K562 (cell line): ENCODE data around the gene KLHL22. TPM values are rescaled to one million over a fixed set of nuclear protein-coding genes. Genes with fewer than 3 reads are reported as not detected.

Source experiments
- FOXP4 ChIP-seq: sonication (generic); formaldehyde crosslinking; IDR thresholded peaks from 2 replicates; pipeline ENCODE4 v1.8.0; 2022; ENCODE audit warnings: mild to moderate bottlenecking, missing genetic modification reagents, borderline replicate concordance
- HDAC6 ChIP-seq: IDR thresholded peaks from 2 replicates; pipeline ENCODE4 v1.6.1; 2012; ENCODE audit warnings: low read depth, mild to moderate bottlenecking, control low read depth, inconsistent platforms, low read length, moderate library complexity
- OTX1 ChIP-seq: fragments of 450-650 bp; formaldehyde crosslinking; IDR thresholded peaks from 2 replicates; pipeline ENCODE4 v1.4.0; 2022; ENCODE audit warnings: mild to moderate bottlenecking
- TGIF2 ChIP-seq: sonication (generic); formaldehyde crosslinking; IDR thresholded peaks from 2 replicates; pipeline ENCODE4 v1.8.1; 2022; ENCODE audit warnings: mild to moderate bottlenecking, missing genetic modification reagents, moderate library complexity
- ZMIZ1 ChIP-seq, 2 experiments: fragments of 150-350 bp in 1 of 2; IDR thresholded peaks; 2 replicates each; pipeline ENCODE4 v1.6.1; 2012 to 2016; ENCODE audit warnings: low read depth in 2 of 2, low read length in 2 of 2, mild to moderate bottlenecking in 1 of 2, moderate library complexity in 1 of 2
- polyA plus RNA-seq, 8 experiments: library from polyadenylated mRNA; depleted of rRNA in 4 of 8; stranded (reverse) in 5 of 8; unstranded in 3 of 8; fragments of >200 nt; fragmentation: Nextera tagmentation in 2 of 8; fragmentation: Illumina TruSeq in 1 of 8; extraction: Ambion mirVana in 2 of 8; extraction: Trizol in 1 of 8; gene quantifications; 2 replicates each; pipeline versions ENCODE4 v1.2.1 to v1.2.3, GENCODE V29; 2011 to 2014; ENCODE audit warnings: inconsistent platforms in 1 of 8, missing spikeins in 1 of 8
- total RNA-seq, 7 experiments: library from RNA; depleted of rRNA in 6 of 7; stranded (reverse); fragments of >200 nt in 6 of 7; fragmentation: Illumina TruSeq in 2 of 7; extraction: Trizol in 2 of 7; gene quantifications; 2 replicates each; pipeline versions ENCODE4 v1.2.1 to v1.2.3, GENCODE V29; 2011 to 2021; ENCODE audit warnings: low replicate concordance in 1 of 7

Gene KLHL22
- total and polyA plus RNA-seq, 9 of the 15 experiments (the other 6 are each of a cell fraction or from before 2014, with no cell fraction given) = 1.3 to 25.6 (median 15.2) TPM

GRCh38 chr22:20418211-20418788 is 77.3 kb downstream of the KLHL22 start (continued):
- no peak for TF ChIP-seq FOXP4 (CRISPR knock-in tag)
- no peak for TF ChIP-seq HDAC6
- TF ChIP-seq TGIF2 = no peak
- peak in 1 of 2 experiments; percentile 79; a peak in 1 of 4 replicates for TF ChIP-seq ZMIZ1 (IDR thresholded peaks at IDR 0.05; ENCODE audit: low read depth in 2 of 2, low read length in 2 of 2)
- TF ChIP-seq OTX1 (CRISPR knock-in tag) = no peak
